ENCODE data around the gene KIF1B.
"Not testable (repeated sequence)": the region's sequence is repeated elsewhere in the genome, so short reads cannot be mapped to it uniquely, and the experiment has no call there.

Gene KIF1B

GRCh38 chr1:10195570-10195969 lies 14.8 kb upstream of the KIF1B start:
- DNase-seq (ENCODE audit: low read depth): no peak

GRCh38 chr1:10196976-10197375 lies 13.4 kb upstream of the KIF1B start:
- DNase-seq (ENCODE audit: low read depth): no peak

- no peak for DNase-seq (ENCODE audit: low read depth)
Measured at GRCh38 chr1:10200620-10201019, 9.8 kb upstream of the KIF1B start.

GRCh38 chr1:10204003-10204642 lies 6.2 kb upstream of the KIF1B start:
- no peak for DNase-seq (ENCODE audit: low read depth)

- not testable (repeated sequence) for DNase-seq (ENCODE audit: low read depth)
Measured at GRCh38 chr1:10205206-10205605, 5.2 kb upstream of the KIF1B start.

GRCh38 chr1:10207810-10208209 lies 2.6 kb upstream of the KIF1B start:
- DNase-seq (ENCODE audit: low read depth): no peak

GRCh38 chr1:10208537-10208936 lies 1.8 kb upstream of the KIF1B start:
- DNase-seq (ENCODE audit: low read depth): no peak

- DNase-seq (ENCODE audit: low read depth): no peak
Measured at GRCh38 chr1:10209590-10209904, 823 bp upstream of the KIF1B start.

GRCh38 chr1:10210841-10211804 lies 753 bp downstream of the KIF1B start:
- DNase-seq (ENCODE audit: low read depth): no peak

- DNase-seq (ENCODE audit: low read depth): no peak
Measured at GRCh38 chr1:10211805-10212410, 1.5 kb downstream of the KIF1B start.

- DNase-seq (ENCODE audit: low read depth): no peak
Measured at GRCh38 chr1:10212476-10212875, 2.1 kb downstream of the KIF1B start.

- DNase-seq (ENCODE audit: low read depth): no peak
Measured at GRCh38 chr1:10213186-10213705, 2.9 kb downstream of the KIF1B start.

- no peak for DNase-seq (ENCODE audit: low read depth)
Measured at GRCh38 chr1:10216090-10216749, 5.8 kb downstream of the KIF1B start.

GRCh38 chr1:10217748-10218441 lies 7.5 kb downstream of the KIF1B start:
- DNase-seq (ENCODE audit: low read depth): no peak

- no peak for DNase-seq (ENCODE audit: low read depth)
Measured at GRCh38 chr1:10220200-10220599, 9.8 kb downstream of the KIF1B start.

- not testable (repeated sequence) for DNase-seq (ENCODE audit: low read depth)
Measured at GRCh38 chr1:10220657-10221056, 10.3 kb downstream of the KIF1B start.

- no peak for DNase-seq (ENCODE audit: low read depth)
Measured at GRCh38 chr1:10225573-10225972, 15.2 kb downstream of the KIF1B start.

- DNase-seq (ENCODE audit: low read depth): no peak
Measured at GRCh38 chr1:10228528-10228927, 18.2 kb downstream of the KIF1B start.

GRCh38 chr1:10229903-10230302 lies 19.5 kb downstream of the KIF1B start:
- no peak for DNase-seq (ENCODE audit: low read depth)

GRCh38 chr1:10232163-10232562 lies 21.8 kb downstream of the KIF1B start:
- DNase-seq (ENCODE audit: low read depth): no peak

GRCh38 chr1:10236405-10237156 lies 26.2 kb downstream of the KIF1B start:
- no peak for DNase-seq (ENCODE audit: low read depth)
